GM10266 (cell line): Measurements from ENCODE around the gene RPH3AL.

Source experiments
- DNase-seq: peaks from one replicate; pipeline ENCODE4 v3.0.0; 2012; ENCODE audit errors: extremely low spot score
- CTCF ChIP-seq: IDR thresholded peaks from 2 replicates; pipeline ENCODE4 v1.5.1; 2012; ENCODE audit warnings: mild to moderate bottlenecking, low read depth; ENCODE audit not compliant: control insufficient read depth, insufficient read depth; ENCODE audit errors: missing control alignments

The RPH3AL gene

GRCh38 chr17:310111-311010 lies 42.2 kb downstream of the RPH3AL start:
- TF ChIP-seq CTCF = no peak

GRCh38 chr17:309361-309888 lies 43.2 kb downstream of the RPH3AL start:
- no peak for TF ChIP-seq CTCF
- DNase-seq = no peak

More at GRCh38 chr17:310111-311010, 42.2 kb downstream of the RPH3AL start:
- no peak for DNase-seq

- no peak for TF ChIP-seq CTCF
- no peak for DNase-seq
Observed at GRCh38 chr17:307741-308507, 44.7 kb downstream of the RPH3AL start.

- TF ChIP-seq CTCF = no peak
- DNase-seq = no peak
Observed at GRCh38 chr17:307295-307691, 45.3 kb downstream of the RPH3AL start.

GRCh38 chr17:306536-307294 lies 45.9 kb downstream of the RPH3AL start:
- no peak for TF ChIP-seq CTCF

GRCh38 chr17:306116-306515 lies 46.5 kb downstream of the RPH3AL start:
- no peak for DNase-seq
- TF ChIP-seq CTCF = no peak

More at GRCh38 chr17:306536-307294, 45.9 kb downstream of the RPH3AL start:
- no peak for DNase-seq
